OCI-LY7 (cell line): ENCODE data around the gene SMURF1.

Experiments
- CTCF ChIP-seq: fragments of 200-600 bp; sonication (generic); conservative IDR thresholded peaks from 2 replicates; pipeline ENCODE4 v1.5.1; 2014; ENCODE audit warnings: mild to moderate bottlenecking, antibody characterized with exemption, low read length, moderate library complexity, mixed read lengths
- EZH2phosphoT487 ChIP-seq: fragments of 200-600 bp; sonication (generic); IDR thresholded peaks from 2 replicates; pipeline ENCODE4 v1.6.1; 2018; ENCODE audit warnings: low read depth, borderline replicate concordance, mild to moderate bottlenecking, mixed run types, antibody characterized with exemption, low read length, moderate library complexity, mixed read lengths

GRCh38 chr7:99032928-99033327, 111.0 kb downstream of the SMURF1 start:
- TF ChIP-seq CTCF (no peak), EZH2phosphoT487 (no peak)
